RWPE1 (cell line): Measurements from ENCODE around the gene ZNRF4.

ENCODE experiments used
- CTCF ChIA-PET: fragments of 350-600 bp; sonication (Branson Sonifier 250); formaldehyde crosslinking; extraction: SDS; loops from one replicate; lab custom pipeline; 2021; lab: Yijun Ruan, JAX
- POLR2A ChIA-PET: fragments of 400-600 bp; formaldehyde crosslinking; extraction: SDS; loops from one replicate; lab custom pipeline; 2020; ENCODE audit warnings: antibody characterized with exemption; ENCODE audit not compliant: low non-redundant PET; lab: Yijun Ruan, JAX
- DNase-seq: peaks from one replicate; pipeline ENCODE4 v3.0.0; 2012; ENCODE audit warnings: low spot score
- H3K27ac ChIP-seq: fragments of 450-650 bp; 2 replicates; pipeline ENCODE4 v1.5.1; 2017
- TF ChIP-seq, protein P1 (sequence below): fragments of 450-650 bp; conservative IDR thresholded peaks from 2 replicates; pipeline ENCODE4 v1.5.1; 2017; ENCODE audit warnings: low read depth, mild to moderate bottlenecking

ZNRF4 gene

DNA sequence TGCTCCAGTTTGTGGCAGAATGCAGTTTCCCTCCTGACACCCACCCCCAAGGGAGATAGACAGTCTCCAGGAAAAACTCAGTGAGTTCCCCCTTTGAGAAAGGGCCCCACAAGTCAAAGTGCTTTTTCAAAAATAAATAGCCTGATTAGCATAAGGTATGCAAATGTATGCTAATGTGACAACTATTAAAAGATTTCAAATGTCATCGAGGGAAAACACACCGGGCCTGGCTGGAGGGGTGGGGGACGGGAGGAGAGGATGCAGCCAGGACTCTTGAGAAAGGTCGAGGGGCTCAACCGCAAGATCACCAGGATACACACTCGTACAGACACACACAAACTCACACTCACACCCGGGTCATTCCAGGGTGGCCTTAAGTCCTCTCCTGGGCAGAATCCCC is 34.3 kb upstream of the ZNRF4 start:
- POLR2A ChIA-PET: no interaction called here
- CTCF ChIA-PET: interaction anchor here (0.5 kb wide), 1 partner anchor 10 kb away, joined by 3 read pairs; no protein-coding TSS in a partner anchor
- TF ChIP-seq, protein P1, sequence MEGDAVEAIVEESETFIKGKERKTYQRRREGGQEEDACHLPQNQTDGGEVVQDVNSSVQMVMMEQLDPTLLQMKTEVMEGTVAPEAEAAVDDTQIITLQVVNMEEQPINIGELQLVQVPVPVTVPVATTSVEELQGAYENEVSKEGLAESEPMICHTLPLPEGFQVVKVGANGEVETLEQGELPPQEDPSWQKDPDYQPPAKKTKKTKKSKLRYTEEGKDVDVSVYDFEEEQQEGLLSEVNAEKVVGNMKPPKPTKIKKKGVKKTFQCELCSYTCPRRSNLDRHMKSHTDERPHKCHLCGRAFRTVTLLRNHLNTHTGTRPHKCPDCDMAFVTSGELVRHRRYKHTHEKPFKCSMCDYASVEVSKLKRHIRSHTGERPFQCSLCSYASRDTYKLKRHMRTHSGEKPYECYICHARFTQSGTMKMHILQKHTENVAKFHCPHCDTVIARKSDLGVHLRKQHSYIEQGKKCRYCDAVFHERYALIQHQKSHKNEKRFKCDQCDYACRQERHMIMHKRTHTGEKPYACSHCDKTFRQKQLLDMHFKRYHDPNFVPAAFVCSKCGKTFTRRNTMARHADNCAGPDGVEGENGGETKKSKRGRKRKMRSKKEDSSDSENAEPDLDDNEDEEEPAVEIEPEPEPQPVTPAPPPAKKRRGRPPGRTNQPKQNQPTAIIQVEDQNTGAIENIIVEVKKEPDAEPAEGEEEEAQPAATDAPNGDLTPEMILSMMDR: no peak
- no peak for DNase-seq
- no peak overlapping the region for H3K27ac ChIP-seq

DNA sequence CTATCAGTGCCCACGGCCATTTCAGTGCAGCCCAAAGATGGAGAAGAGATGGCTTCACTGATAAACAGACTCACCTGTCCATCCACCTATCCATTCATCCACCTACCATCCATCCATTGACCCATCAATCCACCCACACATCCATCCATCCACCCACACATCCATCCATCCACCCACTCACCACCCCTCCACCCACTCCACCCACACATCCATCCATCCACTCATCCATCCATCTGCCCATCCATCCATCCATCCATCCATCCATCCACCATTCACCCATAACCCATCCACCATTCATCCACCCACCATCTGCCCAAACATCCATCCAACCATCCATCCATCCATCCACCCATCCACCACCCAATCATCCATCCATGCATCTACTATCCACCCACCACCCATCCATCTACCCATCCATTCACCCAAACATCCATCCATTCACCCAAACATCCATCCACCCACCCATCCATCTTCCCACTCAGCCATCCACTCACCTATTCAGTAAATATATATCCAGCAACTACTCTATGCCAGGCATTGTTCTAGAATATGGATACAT is 31.6 kb upstream of the ZNRF4 start:
- CTCF ChIA-PET: no interaction called here

DNA sequence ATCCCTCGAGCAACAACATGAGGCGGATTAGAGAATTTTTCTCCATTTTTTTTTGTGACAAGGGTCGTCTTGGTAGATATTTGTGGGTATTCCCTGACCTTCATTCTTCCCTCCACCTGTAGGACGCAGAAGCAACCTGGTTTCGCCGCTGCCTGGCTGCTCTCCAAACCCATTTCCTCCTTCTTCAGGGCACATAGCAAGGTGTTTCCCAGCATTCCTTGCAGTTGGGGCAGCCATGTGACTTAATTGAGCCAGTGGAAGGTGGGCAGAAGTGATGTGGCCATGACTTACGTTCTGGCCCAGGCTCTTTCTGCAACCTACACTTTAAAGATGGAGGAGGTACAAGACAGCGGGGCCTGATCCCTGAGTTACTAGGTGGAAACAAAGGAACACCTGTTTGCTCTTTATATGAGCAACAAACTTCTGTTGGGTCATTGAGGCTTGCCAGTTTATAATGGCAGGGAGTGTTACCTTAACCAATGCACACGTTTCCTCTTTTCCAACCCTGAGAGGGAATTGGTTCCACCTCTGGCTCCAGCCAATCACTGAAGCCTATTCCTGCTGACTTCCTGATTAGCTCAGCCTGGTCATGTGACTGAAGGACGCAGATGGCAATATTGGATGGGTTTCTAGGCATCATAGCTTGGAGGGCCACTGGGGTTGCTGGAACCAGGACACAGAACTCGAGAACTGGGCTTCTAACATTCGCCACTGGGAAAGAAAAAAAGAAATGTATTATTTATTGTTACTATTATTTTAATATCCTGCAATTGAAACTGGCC is 30.8 kb upstream of the ZNRF4 start:
- ChIA-PET CTCF (no interaction called here), POLR2A (no interaction called here)
- TF ChIP-seq, protein P1: no peak
- no peak for DNase-seq
- H3K27ac ChIP-seq: no peak overlapping the region

More for the DNA sequence above, 31.6 kb upstream of the ZNRF4 start:
- POLR2A ChIA-PET: no interaction called here
- TF ChIP-seq, protein P1: no peak
- H3K27ac ChIP-seq: no peak overlapping the region
- DNase-seq: no peak

DNA sequence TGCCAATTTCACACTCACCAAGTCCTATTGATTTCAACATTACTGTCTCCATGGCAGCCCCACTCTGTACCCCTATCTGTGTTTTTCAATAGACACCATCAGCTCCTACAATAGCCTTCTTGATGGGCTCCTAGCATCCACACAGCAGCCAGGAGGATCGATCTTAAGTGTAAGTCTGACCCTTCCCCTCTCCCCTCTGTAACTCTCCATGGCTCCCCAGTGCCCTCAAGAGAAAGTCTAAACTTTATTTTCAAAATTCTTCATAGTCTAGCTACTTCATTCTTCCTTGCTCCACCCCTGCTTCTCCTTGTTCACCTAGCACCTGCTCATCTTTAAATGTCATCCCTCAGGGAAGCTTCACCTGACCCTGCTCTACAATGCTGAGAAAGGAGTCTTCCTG is 30.0 kb upstream of the ZNRF4 start:
- DNase-seq: no peak
- TF ChIP-seq, protein P1: no peak
- ChIA-PET CTCF (interaction anchor here (0.6 kb wide), 1 partner anchor 55 kb away, joined by 3 read pairs; no protein-coding TSS in a partner anchor), POLR2A (no interaction called here)
- H3K27ac ChIP-seq: no peak overlapping the region

DNA sequence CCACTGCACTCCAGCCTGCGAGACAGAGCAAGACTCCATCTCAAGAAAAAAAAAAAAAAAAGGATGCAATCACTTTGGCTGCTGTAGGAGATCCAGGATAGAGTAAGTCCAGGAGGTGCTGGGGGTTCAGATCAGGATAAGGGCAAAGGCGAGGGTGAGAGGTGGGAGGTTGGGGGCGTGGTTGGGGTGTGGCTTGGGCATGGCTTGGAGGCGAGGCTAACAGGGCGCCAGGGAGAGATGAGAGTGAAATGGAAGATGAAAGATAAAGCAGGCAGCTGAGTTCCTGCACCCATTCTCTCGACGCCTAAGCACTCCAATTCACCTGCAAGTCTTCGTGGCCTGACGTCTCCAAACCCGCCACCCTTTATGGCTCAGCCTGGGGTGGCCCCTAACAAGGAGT is 25.0 kb upstream of the ZNRF4 start:
- ChIA-PET POLR2A (no interaction called here), CTCF (no interaction called here)
- no peak overlapping the region for H3K27ac ChIP-seq
- TF ChIP-seq, protein P1: no peak
- no peak for DNase-seq

DNA sequence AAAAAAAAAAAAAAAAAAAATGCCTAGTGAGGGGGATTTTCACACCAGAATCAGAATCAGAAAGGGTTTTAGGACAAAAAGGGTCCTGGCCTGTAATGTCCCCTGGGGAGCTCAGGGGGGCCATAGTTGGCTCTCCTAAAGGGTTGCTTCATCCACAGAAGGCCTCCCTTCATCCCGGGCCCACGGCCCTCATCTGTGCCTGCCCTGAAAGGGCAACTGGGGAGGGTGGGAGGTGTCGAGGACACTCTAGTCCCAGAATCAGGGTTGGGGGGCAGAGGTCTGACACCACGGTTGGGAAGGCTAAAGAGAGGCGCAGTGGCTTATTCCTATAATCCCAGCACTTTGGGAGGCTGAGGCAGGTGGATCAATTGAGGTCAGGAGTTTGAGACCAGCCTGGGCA is 22.5 kb upstream of the ZNRF4 start:
- CTCF ChIA-PET: interaction anchor here (0.7 kb wide), 1 partner anchor 314 kb away, joined by 3 read pairs; no protein-coding TSS in a partner anchor
- POLR2A ChIA-PET: no interaction called here

More for the DNA sequence above, 22.5 kb upstream of the ZNRF4 start:
- TF ChIP-seq, protein P1: no peak
- DNase-seq: no peak
- H3K27ac ChIP-seq: no peak overlapping the region
